ENCODE measurements around the gene FKBP2.

Gene FKBP2

DNA sequence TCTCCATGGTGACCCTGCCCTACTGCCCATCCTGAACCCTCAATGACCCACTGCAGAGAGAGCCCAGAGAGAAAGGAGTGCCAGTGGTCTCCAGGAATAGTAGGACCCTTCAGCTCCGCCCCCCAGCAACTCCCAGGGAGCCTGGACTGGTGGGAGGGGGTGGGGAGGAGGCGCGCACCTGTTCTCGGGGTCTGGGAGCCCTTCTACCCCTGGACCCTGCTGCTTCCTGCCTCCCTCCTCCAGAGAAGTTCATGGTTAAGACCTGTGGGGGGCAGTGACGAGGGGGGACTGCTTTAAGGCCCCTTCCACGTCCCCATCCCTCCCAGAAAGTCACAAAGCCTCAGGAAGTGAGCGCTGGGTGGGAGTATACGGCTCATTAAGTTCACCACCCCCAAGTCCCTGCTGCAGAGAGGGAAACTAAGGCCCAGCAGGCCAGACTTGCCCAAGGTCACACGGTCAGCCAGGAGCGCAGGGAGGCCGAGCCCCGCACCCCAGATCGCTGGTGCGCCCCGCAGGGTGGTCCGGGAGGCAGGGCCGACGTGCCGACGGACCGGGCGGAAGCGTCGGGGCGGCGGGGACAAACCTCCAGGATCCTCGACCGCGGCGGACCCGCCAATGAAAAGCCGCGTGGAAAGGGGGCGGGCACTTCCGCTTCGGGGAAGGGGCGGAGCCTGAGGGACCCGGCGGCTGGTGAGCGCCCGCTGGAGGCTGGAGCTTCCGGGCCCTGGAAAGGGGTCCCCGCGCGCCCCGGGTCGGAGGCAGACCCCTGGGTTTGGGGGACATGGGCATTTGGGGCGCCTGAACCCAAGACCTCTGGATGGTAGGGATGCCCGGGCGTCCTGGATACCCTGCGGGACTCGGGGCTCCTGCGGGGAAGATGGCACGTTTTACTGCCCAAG lies 15.0 kb upstream of the FKBP2 start, which contains the start of the genes NUDT22 and TRPT1:
NUDT22 (plus strand) TSS at position 667 of the 899 bp plus-strand sequence. CDS start 379 bp downstream, outside the sequence.
TRPT1 (minus strand) TSS at position 579 of the 899 bp plus-strand sequence; CDS start at position 253, 326 bp downstream.
- Mint-ChIP-seq H3K27me3 (no peaks in the 10 kb centered on the region), H3K36me3 (ENCODE audit: low read depth) (peaks cover 68% of the 10 kb centered on the region), H3K9me3 (no peaks in the 10 kb centered on the region), H3K4me3 (peak within 1 kb of the TSS; percentile 86), H3K4me1 (ENCODE audit: low read depth) (peaks cover 38% of the 10 kb centered on the region), H3K27ac (peak within 1 kb of the TSS; percentile 93)
- DNase-seq: peak; percentile 99

DNA sequence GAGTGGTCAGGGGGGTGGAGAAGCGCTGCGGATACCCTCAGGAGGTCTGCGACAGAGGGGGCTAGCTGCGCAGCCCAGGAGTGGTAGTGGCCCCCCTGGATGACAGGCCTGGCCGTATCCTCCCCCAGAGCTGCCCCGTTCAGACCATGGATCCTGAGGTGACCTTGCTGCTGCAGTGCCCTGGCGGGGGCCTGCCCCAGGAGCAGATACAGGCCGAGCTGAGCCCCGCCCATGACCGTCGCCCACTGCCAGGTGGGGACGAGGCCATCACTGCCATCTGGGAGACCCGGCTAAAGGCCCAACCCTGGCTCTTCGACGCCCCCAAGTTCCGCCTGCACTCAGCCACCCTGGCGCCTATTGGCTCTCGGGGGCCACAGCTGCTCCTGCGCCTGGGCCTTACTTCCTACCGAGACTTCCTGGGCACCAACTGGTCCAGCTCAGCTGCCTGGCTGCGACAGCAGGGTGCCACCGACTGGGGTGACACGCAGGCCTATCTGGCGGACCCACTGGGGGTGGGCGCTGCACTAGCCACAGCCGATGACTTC lies 14.3 kb upstream of the FKBP2 start:
- Mint-ChIP-seq H3K4me3 (peak overlapping the region; percentile 86), H3K27ac (peak overlapping the region; percentile 93), H3K9me3 (no peaks in the 10 kb centered on the region), H3K27me3 (no peaks in the 10 kb centered on the region), H3K4me1 (ENCODE audit: low read depth) (peaks cover 42% of the 10 kb centered on the region), H3K36me3 (ENCODE audit: low read depth) (peaks cover 61% of the 10 kb centered on the region)
- peak; percentile 75 for DNase-seq

DNA sequence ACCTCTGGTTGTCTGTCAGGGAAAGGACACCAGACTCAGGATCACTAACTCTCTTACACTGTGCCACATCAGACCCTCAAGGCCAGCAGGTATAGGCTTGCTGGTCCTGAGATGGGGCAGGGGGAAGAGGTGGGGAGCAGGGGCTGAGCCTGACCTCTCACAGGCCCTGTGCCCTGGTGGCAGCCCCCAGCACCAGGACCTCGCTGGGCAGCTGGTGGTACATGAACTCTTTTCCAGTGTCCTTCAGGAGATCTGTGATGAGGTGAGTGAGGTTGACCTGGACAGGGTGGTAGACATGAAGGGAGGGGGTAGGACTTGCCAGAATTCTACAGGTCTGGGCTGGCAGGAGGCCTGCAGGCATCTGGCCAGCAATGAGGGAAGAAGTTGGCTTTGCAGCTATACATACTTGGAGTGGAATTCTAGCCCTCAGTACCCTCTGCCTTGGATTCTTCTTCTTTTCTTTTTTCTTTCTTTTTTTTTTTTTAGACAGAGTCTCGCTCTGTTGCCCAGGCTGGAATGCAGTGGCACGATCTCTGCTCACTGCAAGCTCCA lies 13.4 kb upstream of the FKBP2 start:
- H3K9me3 Mint-ChIP-seq: no peaks in the 10 kb centered on the region
- H3K4me1 Mint-ChIP-seq (ENCODE audit: low read depth): peaks cover 48% of the 10 kb centered on the region
- H3K27me3 Mint-ChIP-seq: no peaks in the 10 kb centered on the region
- H3K27ac Mint-ChIP-seq: peak overlapping the region; percentile 93
- H3K4me3 Mint-ChIP-seq: peak overlapping the region; percentile 86
- H3K36me3 Mint-ChIP-seq (ENCODE audit: low read depth): peaks cover 55% of the 10 kb centered on the region
- no peak for DNase-seq

- H3K27ac Mint-ChIP-seq: peak overlapping the region; percentile 93
- DNase-seq: no peak
- H3K27me3 Mint-ChIP-seq: no peaks in the 10 kb centered on the region
- no peaks in the 10 kb centered on the region for H3K9me3 Mint-ChIP-seq
- H3K4me1 Mint-ChIP-seq (ENCODE audit: low read depth): peaks cover 56% of the 10 kb centered on the region
- H3K4me3 Mint-ChIP-seq: peak overlapping the region; percentile 80
- H3K36me3 Mint-ChIP-seq (ENCODE audit: low read depth): peaks cover 39% of the 10 kb centered on the region
Measured at GRCh38 chr11:64229090-64229743, 11.7 kb upstream of the FKBP2 start.

GRCh38 chr11:64229744-64230170 lies 11.1 kb upstream of the FKBP2 start:
- H3K9me3 Mint-ChIP-seq: no peaks in the 10 kb centered on the region
- peaks cover 54% of the 10 kb centered on the region for H3K4me1 Mint-ChIP-seq (ENCODE audit: low read depth)
- peaks cover 34% of the 10 kb centered on the region for H3K36me3 Mint-ChIP-seq (ENCODE audit: low read depth)
- peak overlapping the region; percentile 80 for H3K4me3 Mint-ChIP-seq
- H3K27ac Mint-ChIP-seq: peak overlapping the region; percentile 89
- DNase-seq: no peak
- H3K27me3 Mint-ChIP-seq: no peaks in the 10 kb centered on the region

GRCh38 chr11:64230171-64230984 lies 10.5 kb upstream of the FKBP2 start, which contains the start of gene DNAJC4:
Gene DNAJC4 (plus strand): TSS chr11:64230548. CDS start chr11:64230855, 307 bp downstream.
- H3K9me3 Mint-ChIP-seq: no peaks in the 10 kb centered on the region
- peaks cover 52% of the 10 kb centered on the region for H3K4me1 Mint-ChIP-seq (ENCODE audit: low read depth)
- peaks cover 32% of the 10 kb centered on the region for H3K36me3 Mint-ChIP-seq (ENCODE audit: low read depth)
- peak within 1 kb of the TSS; percentile 80 for H3K4me3 Mint-ChIP-seq
- H3K27me3 Mint-ChIP-seq: no peaks in the 10 kb centered on the region
- peak; percentile 92 for DNase-seq
- peak within 1 kb of the TSS; percentile 89 for H3K27ac Mint-ChIP-seq

DNA sequence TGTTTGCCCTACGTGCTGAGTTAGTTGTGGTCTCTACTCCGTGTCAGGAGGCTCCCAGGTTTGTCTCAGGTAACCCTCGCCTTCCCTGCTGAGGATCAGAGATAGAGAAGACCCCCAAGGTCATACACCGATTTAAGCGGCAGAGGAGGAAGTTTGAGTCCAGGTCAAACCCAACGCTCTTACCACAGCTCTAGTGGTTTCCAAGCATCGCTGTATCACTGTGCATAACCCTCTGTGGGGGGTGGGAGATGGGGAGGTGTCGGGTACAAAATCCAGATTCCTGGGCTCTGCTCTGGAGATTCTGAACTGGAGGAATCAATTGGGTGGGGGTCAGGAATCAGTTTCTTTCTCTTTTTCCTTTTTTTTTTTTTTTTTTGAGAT lies 9.9 kb upstream of the FKBP2 start:
- peak overlapping the region; percentile 80 for H3K4me3 Mint-ChIP-seq
- peak overlapping the region; percentile 89 for H3K27ac Mint-ChIP-seq
- H3K4me1 Mint-ChIP-seq (ENCODE audit: low read depth): peaks cover 57% of the 10 kb centered on the region
- DNase-seq: no peak
- no peaks in the 10 kb centered on the region for H3K9me3 Mint-ChIP-seq
- H3K36me3 Mint-ChIP-seq (ENCODE audit: low read depth): peaks cover 33% of the 10 kb centered on the region
- no peaks in the 10 kb centered on the region for H3K27me3 Mint-ChIP-seq

DNA sequence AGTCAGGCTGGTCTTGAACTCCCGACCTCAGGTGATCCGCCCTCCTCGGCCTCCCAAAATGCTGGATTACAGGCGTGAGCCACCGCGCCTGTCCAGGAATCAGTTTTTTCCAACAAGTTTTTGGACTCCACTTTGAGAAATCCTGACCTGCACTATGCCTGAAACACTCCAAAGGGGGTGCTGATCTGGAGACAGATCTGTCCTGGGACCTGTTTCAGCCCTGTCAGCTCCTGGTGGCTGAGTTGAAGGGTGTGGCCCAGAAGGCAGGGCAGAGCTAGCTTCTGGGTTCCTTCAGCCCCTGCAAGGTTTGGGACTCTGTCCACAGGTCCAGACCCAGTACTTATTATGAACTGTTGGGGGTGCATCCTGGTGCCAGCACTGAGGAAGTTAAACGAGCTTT lies 9.3 kb upstream of the FKBP2 start:
- Mint-ChIP-seq H3K36me3 (ENCODE audit: low read depth) (peaks cover 33% of the 10 kb centered on the region), H3K9me3 (no peaks in the 10 kb centered on the region), H3K27ac (peak overlapping the region; percentile 59), H3K27me3 (no peaks in the 10 kb centered on the region), H3K4me3 (peak overlapping the region; percentile 80), H3K4me1 (ENCODE audit: low read depth) (peaks cover 58% of the 10 kb centered on the region)
- DNase-seq: no peak

DNA sequence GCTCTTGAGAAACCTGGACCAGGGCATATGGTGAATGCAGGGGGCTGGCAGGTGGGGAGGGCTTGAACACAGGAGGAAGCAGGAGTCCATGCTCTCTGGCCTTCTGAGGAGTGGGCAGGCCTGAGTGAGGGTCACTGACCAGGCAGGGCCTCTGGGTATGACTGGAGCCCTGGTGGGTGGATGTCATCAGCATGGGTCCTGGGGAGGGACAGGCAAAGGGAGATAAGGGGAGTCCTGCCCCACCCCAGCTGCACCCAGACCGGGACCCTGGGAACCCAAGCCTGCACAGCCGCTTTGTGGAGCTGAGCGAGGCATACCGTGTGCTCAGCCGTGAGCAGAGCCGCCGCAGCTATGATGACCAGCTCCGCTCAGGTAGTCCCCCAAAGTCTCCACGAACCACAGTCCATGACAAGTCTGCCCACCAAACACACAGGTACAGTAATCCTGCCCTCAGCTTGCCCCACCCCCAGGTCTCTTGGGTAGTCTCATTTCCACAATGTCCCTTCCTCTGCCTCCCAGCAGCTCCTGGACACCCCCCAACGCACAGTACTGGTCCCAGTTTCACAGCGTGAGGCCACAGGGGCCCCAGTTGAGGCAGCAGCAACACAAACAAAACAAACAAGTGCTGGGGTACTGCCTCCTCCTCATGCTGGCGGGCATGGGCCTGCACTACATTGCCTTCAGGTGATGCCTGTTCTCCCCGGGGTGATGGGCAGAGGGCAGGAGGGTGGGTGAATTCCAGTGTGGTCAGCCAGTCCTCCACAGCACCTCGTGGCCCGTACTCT lies 8.5 kb upstream of the FKBP2 start:
- DNase-seq: no peak
- Mint-ChIP-seq H3K36me3 (ENCODE audit: low read depth) (peaks cover 32% of the 10 kb centered on the region), H3K4me1 (ENCODE audit: low read depth) (peaks cover 57% of the 10 kb centered on the region), H3K9me3 (no peaks in the 10 kb centered on the region), H3K4me3 (peak overlapping the region; percentile 80), H3K27ac (peak overlapping the region; percentile 59), H3K27me3 (no peaks in the 10 kb centered on the region)

DNA sequence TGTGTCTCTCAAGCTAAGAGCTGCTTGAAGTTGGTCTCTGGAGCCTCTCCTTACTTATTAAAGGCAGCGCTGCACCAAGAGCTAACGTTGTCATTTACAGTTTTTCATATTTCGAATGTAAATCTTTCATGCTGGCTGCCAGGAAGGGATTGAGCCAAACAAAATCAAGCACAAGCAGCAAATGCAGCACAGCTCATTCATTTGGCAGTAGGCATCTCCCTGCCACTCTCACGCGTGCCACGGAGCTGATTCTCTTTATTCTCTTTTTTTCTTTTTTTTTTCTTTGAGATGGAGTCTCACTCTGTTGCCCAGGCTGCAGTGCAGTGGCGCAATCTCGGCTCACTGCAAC lies 8.0 kb upstream of the FKBP2 start:
- DNase-seq: no peak
- no peak overlapping the region for H3K27ac Mint-ChIP-seq
- no peaks in the 10 kb centered on the region for H3K9me3 Mint-ChIP-seq
- peaks cover 52% of the 10 kb centered on the region for H3K4me1 Mint-ChIP-seq (ENCODE audit: low read depth)
- H3K27me3 Mint-ChIP-seq: no peaks in the 10 kb centered on the region
- H3K36me3 Mint-ChIP-seq (ENCODE audit: low read depth): peaks cover 32% of the 10 kb centered on the region
- H3K4me3 Mint-ChIP-seq: peak overlapping the region; percentile 45

GRCh38 chr11:64233913-64234586 lies 6.8 kb upstream of the FKBP2 start, which contains the start of gene VEGFB:
Gene VEGFB (plus strand): TSS chr11:64234584. CDS start chr11:64234834, 250 bp downstream.
- Mint-ChIP-seq H3K4me1 (ENCODE audit: low read depth) (peaks cover 52% of the 10 kb centered on the region), H3K36me3 (ENCODE audit: low read depth) (peaks cover 40% of the 10 kb centered on the region), H3K9me3 (no peaks in the 10 kb centered on the region), H3K4me3 (peak within 1 kb of the TSS; percentile 88), H3K27me3 (no peaks in the 10 kb centered on the region), H3K27ac (peak within 1 kb of the TSS; percentile 88)
- DNase-seq: peak; percentile 82

DNA sequence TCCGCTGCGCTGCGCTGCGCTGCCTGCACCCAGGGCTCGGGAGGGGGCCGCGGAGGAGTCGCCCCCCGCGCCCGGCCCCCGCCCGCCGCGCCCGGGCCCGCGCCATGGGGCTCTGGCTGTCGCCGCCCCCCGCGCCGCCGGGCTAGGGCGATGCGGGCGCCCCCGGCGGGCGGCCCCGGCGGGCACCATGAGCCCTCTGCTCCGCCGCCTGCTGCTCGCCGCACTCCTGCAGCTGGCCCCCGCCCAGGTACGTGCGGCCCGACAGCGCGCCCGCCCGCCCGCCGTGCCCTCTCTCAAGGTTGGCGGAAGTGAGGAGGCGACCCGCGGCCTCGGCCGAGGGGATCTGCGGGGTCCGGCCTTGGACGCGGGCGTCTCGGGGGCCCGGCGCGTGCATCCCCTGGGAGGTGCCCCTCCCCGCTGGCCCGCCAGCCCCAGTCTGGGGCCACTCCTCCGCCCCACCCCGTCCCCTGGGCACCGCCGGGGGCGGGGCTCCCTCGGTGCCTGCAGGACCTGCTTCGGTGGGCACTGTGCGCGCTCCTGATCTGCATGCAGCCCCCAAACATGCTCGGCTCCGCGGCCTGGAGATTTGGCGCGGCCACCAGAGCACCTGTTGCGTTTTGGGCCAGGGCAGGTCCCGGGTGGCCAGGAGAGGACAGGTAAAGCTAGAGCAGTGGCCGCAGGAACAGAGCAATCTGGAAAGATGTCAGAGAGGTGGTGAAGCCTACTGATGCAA lies 6.1 kb upstream of the FKBP2 start:
- peak; percentile 75 for DNase-seq
- no peaks in the 10 kb centered on the region for H3K27me3 Mint-ChIP-seq
- no peaks in the 10 kb centered on the region for H3K9me3 Mint-ChIP-seq
- peaks cover 49% of the 10 kb centered on the region for H3K4me1 Mint-ChIP-seq (ENCODE audit: low read depth)
- H3K27ac Mint-ChIP-seq: peak overlapping the region; percentile 88
- H3K4me3 Mint-ChIP-seq: peak overlapping the region; percentile 88
- peaks cover 39% of the 10 kb centered on the region for H3K36me3 Mint-ChIP-seq (ENCODE audit: low read depth)
